HepG2 (cell line): Measurements from ENCODE around the gene ZNFX1. TPM values are rescaled to one million over a fixed set of nuclear protein-coding genes. Genes with fewer than 3 reads are reported as not detected.

Experiments used
- ERF ChIP-seq: IDR thresholded peaks from 2 replicates; pipeline ENCODE4 v1.6.1; 2018; ENCODE audit warnings: missing biosample characterization, missing genetic modification reagents
- SIX1 ChIP-seq: sonication (generic); formaldehyde crosslinking; IDR thresholded peaks from 2 replicates; pipeline ENCODE4 v1.4.0; 2020; ENCODE audit warnings: missing genetic modification reagents, borderline replicate concordance
- SNAPC2 ChIP-seq: sonication (generic); formaldehyde crosslinking; IDR thresholded peaks from 2 replicates; pipeline ENCODE4 v1.8.1; 2022; ENCODE audit warnings: mild to moderate bottlenecking, missing genetic modification reagents
- ZKSCAN5 ChIP-seq: sonication (generic); formaldehyde crosslinking; IDR thresholded peaks from 2 replicates; pipeline ENCODE4 v1.5.1; 2020; ENCODE audit warnings: mild to moderate bottlenecking, missing genetic modification reagents
- ZNF598 ChIP-seq: sonication (generic); formaldehyde crosslinking; IDR thresholded peaks from 2 replicates; pipeline ENCODE4 v1.5.1; 2020; ENCODE audit warnings: mild to moderate bottlenecking, missing genetic modification reagents, borderline replicate concordance
- ZNF607 ChIP-seq: sonication (generic); formaldehyde crosslinking; IDR thresholded peaks from 2 replicates; pipeline ENCODE4 v1.5.1; 2020; ENCODE audit warnings: missing genetic modification reagents, mild to moderate bottlenecking, borderline replicate concordance
- polyA plus RNA-seq, 8 experiments: library from polyadenylated mRNA; depleted of rRNA in 3 of 8; stranded (reverse) in 7 of 8; unstranded in 1 of 8; fragments of >200 nt; fragmentation: Illumina TruSeq in 4 of 8; extraction: Trizol in 4 of 8; gene quantifications; 2 replicates each; pipeline versions ENCODE4 v1.2.1 to v1.2.3, GENCODE V29; 2011 to 2016; ENCODE audit warnings: low read depth in 4 of 8, missing spikeins in 1 of 8, mixed read lengths in 1 of 8; ENCODE audit not compliant: insufficient read depth in 1 of 8
- total RNA-seq, 5 experiments: library from RNA; depleted of rRNA; stranded (reverse); fragments of >200 nt; fragmentation: Illumina TruSeq; extraction: Trizol; gene quantifications; 2 replicates each; pipeline ENCODE4 v1.2.3, GENCODE V29; 2016; ENCODE audit warnings: low read depth in 1 of 5
- TF ChIP-seq, protein P1 (sequence below): sonication (generic); formaldehyde crosslinking; IDR thresholded peaks from 2 replicates; pipeline ENCODE4 v1.5.1; 2020; ENCODE audit warnings: mild to moderate bottlenecking, missing genetic modification reagents, moderate library complexity
- TF ChIP-seq, protein P2 (sequence below): sonication (generic); formaldehyde crosslinking; IDR thresholded peaks from 2 replicates; pipeline ENCODE4; 2020; ENCODE audit warnings: missing genetic modification reagents, mild to moderate bottlenecking, borderline replicate concordance
- TF ChIP-seq, protein P3 (sequence below): sonication (generic); formaldehyde crosslinking; IDR thresholded peaks from 2 replicates; pipeline ENCODE4 v1.8.0; 2022; ENCODE audit warnings: missing genetic modification reagents, low read depth, mild to moderate bottlenecking, borderline replicate concordance
- TF ChIP-seq, protein P4 (sequence below): IDR thresholded peaks from 2 replicates; pipeline ENCODE4 v1.6.1; 2016; ENCODE audit warnings: low read depth
- TF ChIP-seq, protein P5 (sequence below): sonication (generic); formaldehyde crosslinking; IDR thresholded peaks from 2 replicates; pipeline ENCODE4 v1.5.0; 2020; ENCODE audit warnings: mild to moderate bottlenecking, missing genetic modification reagents
- TF ChIP-seq, protein P6 (sequence below): sonication (generic); formaldehyde crosslinking; IDR thresholded peaks from 2 replicates; pipeline ENCODE4 v1.4.0; 2020; ENCODE audit warnings: missing genetic modification reagents

ZNFX1 gene
- total and polyA plus RNA-seq, 2 of the 13 experiments (the other 11 are each of a cell fraction or from before 2014, with no cell fraction given), result 2.9 to 11.1 TPM

DNA sequence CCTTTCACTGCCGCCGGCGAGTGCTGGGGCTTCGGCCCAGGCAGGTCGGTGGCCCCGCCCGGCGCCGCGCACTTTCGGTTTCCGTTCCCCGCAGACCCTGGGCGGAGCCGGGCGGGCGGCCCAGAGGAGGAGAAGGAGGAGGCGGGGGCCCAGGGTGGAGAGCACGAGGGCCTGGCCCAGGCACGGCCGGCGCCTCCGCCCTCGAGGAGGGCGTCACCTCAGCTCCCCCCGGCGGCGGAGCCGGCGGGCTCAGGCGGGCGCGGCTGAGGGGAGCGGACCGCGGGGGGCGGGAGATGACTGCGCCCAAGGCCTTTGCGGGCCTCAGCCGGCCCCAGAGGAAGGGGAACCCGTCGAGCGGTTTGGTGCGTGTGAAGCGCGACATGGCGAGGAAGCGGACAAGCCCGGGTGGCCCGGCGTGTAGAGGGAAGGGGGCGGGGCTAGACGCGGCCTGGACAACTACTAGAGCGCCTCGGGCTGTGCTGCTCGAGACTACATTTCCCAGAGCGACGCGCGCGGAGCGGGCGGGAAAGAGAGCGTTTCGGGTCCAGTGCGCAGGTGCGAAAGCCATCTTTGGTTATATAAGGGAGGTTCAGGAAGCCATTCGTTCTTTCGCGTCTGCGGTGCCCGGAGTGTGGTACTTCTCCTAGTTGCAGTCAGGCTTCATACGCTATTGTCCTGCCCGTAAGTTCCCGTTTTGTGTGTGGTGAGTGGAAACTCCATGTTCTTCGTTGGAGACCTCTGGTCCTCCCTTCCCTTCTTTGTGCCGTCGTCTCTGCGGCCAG is at the start of gene ZNFX1 (continued):
- TF ChIP-seq, protein P1, sequence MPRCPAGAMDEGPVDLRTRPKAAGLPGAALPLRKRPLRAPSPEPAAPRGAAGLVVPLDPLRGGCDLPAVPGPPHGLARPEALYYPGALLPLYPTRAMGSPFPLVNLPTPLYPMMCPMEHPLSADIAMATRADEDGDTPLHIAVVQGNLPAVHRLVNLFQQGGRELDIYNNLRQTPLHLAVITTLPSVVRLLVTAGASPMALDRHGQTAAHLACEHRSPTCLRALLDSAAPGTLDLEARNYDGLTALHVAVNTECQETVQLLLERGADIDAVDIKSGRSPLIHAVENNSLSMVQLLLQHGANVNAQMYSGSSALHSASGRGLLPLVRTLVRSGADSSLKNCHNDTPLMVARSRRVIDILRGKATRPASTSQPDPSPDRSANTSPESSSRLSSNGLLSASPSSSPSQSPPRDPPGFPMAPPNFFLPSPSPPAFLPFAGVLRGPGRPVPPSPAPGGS, result peak; percentile 78
- TF ChIP-seq, protein P2, sequence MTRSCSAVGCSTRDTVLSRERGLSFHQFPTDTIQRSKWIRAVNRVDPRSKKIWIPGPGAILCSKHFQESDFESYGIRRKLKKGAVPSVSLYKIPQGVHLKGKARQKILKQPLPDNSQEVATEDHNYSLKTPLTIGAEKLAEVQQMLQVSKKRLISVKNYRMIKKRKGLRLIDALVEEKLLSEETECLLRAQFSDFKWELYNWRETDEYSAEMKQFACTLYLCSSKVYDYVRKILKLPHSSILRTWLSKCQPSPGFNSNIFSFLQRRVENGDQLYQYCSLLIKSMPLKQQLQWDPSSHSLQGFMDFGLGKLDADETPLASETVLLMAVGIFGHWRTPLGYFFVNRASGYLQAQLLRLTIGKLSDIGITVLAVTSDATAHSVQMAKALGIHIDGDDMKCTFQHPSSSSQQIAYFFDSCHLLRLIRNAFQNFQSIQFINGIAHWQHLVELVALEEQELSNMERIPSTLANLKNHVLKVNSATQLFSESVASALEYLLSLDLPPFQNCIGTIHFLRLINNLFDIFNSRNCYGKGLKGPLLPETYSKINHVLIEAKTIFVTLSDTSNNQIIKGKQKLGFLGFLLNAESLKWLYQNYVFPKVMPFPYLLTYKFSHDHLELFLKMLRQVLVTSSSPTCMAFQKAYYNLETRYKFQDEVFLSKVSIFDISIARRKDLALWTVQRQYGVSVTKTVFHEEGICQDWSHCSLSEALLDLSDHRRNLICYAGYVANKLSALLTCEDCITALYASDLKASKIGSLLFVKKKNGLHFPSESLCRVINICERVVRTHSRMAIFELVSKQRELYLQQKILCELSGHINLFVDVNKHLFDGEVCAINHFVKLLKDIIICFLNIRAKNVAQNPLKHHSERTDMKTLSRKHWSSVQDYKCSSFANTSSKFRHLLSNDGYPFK (CRISPR knock-in tag), result no peak; the same call in 1 of the 2 replicates
- TF ChIP-seq ZNF598 (CRISPR knock-in tag) (no peak), ERF (peak; percentile 90; the same call in 1 of the 2 replicates), ZKSCAN5 (no peak), SIX1 (CRISPR knock-in tag) (peak; percentile 82; the same call in 1 of the 2 replicates), ZNF607 (CRISPR knock-in tag) (peak; percentile 93; the same call in 1 of the 2 replicates), SNAPC2 (CRISPR knock-in tag) (peak; percentile 98)
- TF ChIP-seq, protein P3, sequence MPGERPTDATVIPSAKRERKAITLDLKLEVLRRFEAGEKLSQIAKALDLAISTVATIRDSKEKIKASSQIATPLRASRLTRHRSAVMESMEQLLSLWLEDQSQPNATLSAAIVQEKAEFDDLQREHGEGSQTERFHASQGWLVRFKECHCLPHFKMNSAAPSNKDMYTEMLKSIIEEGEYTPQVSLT (CRISPR knock-in tag), result no peak; the same call in 1 of the 2 replicates
- TF ChIP-seq, protein P4, sequence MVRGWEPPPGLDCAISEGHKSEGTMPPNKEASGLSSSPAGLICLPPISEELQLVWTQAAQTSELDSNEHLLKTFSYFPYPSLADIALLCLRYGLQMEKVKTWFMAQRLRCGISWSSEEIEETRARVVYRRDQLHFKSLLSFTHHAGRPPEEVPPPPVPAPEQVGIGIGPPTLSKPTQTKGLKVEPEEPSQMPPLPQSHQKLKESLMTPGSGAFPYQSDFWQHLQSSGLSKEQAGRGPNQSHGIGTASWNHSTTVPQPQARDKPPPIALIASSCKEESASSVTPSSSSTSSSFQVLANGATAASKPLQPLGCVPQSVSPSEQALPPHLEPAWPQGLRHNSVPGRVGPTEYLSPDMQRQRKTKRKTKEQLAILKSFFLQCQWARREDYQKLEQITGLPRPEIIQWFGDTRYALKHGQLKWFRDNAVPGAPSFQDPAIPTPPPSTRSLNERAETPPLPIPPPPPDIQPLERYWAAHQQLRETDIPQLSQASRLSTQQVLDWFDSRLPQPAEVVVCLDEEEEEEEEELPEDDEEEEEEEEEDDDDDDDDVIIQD (CRISPR knock-in tag), result peak; percentile 30; the same call in 1 of the 2 replicates
- TF ChIP-seq, protein P5, sequence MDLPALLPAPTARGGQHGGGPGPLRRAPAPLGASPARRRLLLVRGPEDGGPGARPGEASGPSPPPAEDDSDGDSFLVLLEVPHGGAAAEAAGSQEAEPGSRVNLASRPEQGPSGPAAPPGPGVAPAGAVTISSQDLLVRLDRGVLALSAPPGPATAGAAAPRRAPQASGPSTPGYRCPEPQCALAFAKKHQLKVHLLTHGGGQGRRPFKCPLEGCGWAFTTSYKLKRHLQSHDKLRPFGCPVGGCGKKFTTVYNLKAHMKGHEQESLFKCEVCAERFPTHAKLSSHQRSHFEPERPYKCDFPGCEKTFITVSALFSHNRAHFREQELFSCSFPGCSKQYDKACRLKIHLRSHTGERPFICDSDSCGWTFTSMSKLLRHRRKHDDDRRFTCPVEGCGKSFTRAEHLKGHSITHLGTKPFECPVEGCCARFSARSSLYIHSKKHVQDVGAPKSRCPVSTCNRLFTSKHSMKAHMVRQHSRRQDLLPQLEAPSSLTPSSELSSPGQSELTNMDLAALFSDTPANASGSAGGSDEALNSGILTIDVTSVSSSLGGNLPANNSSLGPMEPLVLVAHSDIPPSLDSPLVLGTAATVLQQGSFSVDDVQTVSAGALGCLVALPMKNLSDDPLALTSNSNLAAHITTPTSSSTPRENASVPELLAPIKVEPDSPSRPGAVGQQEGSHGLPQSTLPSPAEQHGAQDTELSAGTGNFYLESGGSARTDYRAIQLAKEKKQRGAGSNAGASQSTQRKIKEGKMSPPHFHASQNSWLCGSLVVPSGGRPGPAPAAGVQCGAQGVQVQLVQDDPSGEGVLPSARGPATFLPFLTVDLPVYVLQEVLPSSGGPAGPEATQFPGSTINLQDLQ (CRISPR knock-in tag), result peak; percentile 97
- TF ChIP-seq, protein P6, sequence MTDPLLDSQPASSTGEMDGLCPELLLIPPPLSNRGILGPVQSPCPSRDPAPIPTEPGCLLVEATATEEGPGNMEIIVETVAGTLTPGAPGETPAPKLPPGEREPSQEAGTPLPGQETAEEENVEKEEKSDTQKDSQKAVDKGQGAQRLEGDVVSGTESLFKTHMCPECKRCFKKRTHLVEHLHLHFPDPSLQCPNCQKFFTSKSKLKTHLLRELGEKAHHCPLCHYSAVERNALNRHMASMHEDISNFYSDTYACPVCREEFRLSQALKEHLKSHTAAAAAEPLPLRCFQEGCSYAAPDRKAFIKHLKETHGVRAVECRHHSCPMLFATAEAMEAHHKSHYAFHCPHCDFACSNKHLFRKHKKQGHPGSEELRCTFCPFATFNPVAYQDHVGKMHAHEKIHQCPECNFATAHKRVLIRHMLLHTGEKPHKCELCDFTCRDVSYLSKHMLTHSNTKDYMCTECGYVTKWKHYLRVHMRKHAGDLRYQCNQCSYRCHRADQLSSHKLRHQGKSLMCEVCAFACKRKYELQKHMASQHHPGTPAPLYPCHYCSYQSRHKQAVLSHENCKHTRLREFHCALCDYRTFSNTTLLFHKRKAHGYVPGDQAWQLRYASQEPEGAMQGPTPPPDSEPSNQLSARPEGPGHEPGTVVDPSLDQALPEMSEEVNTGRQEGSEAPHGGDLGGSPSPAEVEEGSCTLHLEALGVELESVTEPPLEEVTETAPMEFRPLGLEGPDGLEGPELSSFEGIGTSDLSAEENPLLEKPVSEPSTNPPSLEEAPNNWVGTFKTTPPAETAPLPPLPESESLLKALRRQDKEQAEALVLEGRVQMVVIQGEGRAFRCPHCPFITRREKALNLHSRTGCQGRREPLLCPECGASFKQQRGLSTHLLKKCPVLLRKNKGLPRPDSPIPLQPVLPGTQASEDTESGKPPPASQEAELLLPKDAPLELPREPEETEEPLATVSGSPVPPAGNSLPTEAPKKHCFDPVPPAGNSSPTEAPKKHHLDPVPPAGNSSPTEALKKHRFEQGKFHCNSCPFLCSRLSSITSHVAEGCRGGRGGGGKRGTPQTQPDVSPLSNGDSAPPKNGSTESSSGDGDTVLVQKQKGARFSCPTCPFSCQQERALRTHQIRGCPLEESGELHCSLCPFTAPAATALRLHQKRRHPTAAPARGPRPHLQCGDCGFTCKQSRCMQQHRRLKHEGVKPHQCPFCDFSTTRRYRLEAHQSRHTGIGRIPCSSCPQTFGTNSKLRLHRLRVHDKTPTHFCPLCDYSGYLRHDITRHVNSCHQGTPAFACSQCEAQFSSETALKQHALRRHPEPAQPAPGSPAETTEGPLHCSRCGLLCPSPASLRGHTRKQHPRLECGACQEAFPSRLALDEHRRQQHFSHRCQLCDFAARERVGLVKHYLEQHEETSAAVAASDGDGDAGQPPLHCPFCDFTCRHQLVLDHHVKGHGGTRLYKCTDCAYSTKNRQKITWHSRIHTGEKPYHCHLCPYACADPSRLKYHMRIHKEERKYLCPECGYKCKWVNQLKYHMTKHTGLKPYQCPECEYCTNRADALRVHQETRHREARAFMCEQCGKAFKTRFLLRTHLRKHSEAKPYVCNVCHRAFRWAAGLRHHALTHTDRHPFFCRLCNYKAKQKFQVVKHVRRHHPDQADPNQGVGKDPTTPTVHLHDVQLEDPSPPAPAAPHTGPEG, result peak; percentile 93
